NCI-H748 treated with DMSO at 0.1 percent for 48 hours (cell line): Measurements from ENCODE around the gene ETV4.

Experiments
- DNase-seq: peaks from one replicate; lab custom pipeline; 2025; lab: John Stamatoyannopoulos, UW

The ETV4 gene

DNA sequence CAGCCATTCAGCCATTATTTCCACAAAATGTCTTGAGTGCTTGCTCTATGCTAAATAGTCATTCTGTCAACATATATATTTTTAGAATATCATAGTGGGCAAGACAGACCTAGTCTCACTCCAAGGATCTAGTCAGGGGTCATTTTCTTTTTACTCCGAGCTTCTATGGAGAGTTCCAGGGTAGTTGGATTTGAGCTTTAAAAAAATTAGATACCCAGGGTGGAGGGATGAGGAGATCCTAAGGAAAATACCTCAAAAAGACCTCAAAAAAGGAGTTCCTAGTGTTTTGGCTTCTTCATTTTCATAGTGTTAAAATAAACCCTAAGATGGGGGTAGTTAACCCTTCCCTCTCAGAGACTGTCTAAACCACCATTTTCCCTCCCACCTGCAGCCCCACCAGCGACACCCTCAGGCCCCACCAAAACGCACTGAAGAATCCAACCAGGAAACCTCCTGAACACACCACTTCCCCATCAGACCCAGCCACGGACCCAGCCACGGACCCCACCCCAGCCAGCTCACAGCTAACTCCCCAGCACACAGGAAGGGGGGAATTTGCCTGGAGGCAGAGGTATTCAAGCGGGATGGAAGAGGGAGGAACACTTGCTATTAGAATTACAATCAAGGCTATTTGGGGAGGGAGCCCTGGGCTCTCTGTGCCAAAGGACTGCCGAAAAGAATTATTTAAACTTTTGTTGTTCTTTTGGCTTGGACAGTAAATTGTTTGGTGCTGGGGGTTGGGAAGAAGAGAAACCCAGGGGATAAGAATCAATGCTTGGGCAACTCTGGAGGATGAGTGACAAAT, 2.2 kb downstream of the ETV4 start:
- peak; percentile 36 for DNase-seq

DNA sequence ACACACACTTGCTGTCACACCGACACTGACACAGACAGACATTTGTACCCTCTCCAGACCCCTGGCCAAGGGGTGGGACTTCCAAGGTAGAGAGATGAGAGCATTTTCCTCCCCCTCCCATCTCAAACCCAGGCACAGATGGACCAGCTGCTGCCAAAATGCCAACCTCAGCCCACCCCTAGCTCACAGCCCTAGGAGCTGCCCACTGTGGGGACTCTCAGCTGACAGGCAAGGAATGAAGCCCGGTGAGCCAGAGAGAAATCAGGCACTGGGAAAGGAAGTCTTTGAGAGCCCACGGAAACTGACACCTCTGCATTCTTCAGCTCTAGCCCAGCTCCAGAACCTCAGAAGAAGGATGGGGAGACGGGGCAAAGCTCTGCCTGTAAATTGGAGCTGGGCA, 2.8 kb downstream of the ETV4 start:
- DNase-seq = no peak

DNA sequence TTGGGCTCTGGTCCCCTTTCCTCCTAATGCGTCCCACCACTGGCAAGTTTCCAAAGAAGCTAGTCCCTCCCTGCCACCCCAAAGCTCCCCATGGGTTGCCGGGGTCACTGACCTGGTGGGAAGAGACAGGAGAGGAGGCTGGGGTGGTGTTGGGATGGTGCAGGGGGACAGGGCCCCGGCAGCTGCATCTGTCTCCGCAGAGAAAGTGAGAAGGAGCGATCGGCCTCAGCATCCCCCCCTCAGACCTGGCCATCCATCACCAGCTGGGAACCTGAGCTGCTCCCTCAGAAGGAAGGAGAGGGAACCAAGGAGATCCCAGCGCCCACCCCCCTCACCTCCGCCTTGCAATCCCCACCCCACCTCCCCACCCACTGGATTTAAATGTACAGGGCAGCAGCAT, 3.3 kb downstream of the ETV4 start:
- no peak for DNase-seq

DNA sequence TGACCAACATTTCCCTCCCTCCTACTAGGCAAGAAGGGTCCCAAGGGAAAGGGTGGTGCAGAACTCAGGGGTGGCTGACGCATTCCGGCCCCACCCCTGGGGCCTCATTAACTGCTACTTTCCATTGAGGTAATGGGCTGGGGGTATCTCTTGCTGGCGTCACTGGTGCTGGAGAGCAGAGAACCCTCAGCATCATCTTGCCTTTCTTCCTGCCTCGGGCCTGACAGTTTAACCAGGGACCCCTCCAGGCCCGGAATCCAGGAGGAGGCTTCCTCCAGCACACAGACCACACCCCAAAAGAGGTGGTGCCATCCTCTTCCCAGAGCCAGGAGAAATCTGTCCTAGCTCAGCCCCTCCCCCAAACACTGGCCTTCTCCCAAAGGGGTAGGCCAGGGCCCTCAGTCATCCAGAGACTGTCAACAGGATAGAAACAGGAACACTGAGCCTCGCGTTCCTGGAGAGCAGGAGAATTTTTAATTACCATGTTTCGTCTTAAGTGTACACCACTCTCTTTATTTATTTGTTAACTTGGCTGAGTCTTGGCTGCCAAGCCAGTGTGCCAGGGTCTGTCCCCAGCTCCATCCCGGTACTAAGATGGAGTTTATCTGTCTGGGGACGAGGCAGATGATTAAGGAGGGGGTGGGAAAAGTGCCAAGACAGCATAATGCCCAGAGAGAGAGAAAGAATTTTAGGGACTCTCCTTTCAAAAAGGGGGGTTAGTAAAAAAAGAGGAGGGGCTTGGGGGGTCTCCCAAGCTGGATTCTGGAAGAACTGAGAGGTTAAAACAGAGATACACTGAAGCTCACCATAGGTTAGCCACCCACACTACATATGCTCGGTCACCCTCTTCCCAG, 5.1 kb downstream of the ETV4 start:
- no peak for DNase-seq

DNA sequence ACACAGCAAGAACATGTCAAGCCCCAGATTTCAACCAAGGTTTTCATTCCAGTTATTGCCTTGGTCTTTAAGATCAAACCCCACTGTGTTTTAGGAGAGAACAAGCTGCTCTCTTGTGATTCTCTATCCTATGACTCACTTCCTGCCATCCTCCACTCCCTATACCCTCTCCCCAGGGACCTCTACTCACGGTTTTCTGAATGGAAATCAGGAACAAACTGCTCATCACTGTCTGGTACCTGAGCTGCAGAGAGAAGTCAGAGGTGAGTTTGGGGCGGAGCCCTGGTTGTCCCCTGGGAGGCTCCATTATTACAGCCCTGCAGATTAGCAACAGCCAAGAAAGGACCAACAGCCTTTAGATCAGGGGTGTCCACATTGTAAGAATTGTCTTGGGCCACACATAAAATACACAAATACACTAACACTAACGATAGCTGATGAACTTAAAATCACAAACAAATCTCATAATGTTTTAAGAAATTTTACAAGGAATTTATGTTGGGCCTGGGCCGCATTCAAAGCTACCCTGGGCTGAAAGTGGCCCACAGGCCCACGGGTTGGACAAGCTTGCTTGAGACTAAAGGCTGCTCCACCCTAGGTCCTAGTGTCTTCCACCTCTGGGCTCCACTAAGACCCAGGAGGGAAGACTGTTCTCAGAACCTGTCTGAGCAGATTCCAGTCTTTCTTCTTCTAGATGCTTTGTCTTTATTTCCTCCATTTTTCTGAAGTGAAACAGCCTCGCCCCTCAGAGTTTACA, 9.7 kb downstream of the ETV4 start:
- no peak for DNase-seq

DNA sequence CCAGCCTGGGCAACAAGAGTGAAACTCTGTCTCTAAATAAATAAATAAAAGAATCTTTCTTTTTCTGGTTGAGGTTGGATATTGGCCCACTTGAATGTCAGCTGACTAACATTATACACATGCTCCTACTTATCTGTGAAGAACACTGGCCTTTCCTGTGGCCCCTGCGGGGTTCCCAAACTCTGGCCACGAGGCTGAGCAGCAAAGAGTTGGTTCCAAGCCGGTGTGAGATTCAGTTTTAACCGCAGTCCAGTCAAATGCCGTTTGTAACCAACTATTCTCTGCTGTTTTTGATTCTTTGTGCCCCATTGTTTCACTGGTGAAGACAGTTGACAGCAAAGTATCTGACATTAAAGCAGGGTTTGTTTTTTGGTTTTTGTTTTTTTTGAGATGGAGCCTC, 11.2 kb downstream of the ETV4 start:
- no peak for DNase-seq

DNA sequence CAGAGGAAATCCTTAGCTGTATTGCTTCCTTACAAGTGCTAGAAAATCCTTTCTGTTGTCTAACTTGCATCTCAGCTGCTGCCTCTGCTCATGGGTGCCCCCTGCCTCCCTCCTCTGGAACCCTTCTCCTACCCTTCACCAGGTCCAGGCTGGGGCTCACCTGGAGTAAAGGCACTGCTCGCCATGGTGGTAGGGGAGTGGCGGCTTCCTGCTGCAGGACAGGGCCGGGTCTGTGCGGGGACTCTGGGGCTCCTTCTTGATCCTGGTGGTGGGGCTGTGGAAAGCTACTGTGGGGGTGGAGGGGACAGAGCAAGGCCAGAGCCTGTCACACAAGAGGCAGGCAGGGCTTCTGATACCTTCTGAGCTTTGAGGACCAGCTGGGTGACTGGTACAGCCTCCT, 12.4 kb downstream of the ETV4 start:
- DNase-seq = no peak

DNA sequence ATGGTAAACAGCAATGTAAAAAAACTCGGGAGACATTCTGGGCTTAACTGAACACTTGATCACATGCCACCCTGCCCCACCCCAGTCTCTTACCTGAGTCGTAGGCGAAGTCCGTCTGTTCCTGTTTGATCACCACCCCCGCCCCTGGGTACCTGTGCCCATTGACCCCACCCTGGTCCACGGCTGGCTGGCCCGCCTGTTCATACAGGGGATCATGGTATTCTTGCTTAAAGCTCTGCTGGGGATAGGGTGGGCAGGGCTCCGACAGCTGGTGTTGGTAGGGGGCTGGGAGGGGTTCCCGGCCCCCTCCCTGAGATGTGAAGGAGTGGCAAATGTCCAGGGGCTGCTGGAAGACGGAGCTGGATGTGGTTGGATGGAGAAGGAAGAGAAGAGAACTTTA, 13.6 kb downstream of the ETV4 start:
- no peak for DNase-seq

DNA sequence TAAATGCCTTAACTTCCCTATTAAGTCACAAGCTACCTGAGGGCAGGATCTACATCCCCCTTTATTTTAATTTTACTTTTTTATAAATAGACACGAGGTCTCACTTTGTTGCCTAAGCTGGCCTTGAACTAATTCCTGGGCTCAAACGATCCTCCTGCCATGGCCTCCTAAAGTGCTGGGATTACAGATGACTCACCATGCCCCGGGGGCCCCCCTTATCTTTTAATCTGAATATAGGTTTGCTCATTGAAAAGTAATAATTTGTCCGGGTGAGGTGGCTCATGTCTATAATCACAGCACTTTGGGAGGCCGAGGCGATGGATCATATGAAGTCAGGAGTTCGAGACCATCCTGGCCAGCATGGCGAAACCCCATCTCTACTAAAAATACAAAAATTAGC, 14.2 kb downstream of the ETV4 start:
- DNase-seq = no peak

DNA sequence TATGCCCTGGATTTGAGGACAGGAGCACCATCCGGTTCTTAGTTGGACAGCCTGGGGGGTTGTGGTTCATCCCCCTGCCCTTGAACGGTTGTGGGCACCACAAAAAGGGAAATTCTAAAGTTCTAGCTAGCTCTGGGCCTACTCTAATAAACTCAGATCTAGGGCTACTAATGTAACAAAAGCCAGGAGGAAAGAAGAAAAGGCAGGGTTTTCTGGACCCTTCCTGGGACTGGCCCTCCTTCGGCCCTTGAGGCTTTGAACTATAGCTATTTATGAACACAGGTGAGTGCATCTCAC, 15.1 kb downstream of the ETV4 start:
- no peak for DNase-seq

DNA sequence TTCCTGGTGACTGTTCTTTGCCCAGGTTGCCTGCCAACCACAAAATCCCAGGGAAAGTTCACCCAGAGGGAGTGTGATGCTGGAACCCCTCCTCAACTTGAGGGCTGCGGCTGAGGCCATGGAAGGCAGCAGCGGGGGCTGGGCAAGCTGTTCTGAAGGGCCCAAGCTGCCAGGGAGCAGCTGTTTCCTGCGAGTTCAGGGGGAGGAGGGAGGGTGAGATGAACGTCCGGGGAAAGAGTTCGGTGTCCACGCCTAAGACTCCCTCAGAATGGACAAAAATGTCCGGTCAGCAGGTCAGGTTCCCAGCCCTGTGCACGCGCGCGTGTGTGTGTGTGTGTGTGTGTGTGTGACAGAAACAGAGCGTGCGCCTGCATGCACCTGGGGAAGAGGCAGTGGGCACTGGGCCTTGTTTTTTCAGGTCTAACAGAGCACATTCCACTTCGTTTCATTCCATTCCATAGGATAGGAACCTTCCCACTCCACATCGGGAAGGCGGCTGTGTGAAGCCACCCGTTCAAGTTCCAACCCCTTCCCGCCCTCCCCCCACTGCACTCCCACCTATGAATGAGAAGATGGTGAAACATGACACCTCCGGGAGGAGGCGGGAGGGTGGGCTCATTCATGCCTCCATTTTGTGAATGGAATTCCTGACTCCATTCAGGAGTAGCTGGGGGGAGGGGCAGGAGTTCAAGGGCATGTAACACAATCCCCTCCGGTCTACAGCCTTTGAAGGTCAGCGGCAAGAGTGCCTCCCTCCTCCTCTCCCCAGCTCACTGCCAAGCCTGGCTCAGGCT, 15.7 kb downstream of the ETV4 start:
- DNase-seq = peak; percentile 72

DNA sequence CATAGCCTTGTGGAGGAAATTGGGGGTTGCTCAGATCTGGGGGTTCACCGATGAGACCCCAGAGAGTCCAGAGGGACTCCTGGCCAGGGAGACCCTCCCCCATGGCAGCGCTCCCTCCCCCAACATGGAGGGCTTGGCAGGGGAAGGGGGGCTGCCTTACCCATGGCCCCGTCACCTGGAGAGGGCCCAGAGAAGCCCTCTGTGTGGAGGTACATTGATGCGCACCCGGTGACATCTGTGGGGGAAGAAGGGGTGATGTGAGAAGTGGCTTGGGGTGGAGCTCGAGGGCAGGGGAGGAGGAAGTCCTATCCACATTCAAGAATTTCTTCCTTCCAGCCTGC, 16.2 kb downstream of the ETV4 start:
- DNase-seq = no peak

DNA sequence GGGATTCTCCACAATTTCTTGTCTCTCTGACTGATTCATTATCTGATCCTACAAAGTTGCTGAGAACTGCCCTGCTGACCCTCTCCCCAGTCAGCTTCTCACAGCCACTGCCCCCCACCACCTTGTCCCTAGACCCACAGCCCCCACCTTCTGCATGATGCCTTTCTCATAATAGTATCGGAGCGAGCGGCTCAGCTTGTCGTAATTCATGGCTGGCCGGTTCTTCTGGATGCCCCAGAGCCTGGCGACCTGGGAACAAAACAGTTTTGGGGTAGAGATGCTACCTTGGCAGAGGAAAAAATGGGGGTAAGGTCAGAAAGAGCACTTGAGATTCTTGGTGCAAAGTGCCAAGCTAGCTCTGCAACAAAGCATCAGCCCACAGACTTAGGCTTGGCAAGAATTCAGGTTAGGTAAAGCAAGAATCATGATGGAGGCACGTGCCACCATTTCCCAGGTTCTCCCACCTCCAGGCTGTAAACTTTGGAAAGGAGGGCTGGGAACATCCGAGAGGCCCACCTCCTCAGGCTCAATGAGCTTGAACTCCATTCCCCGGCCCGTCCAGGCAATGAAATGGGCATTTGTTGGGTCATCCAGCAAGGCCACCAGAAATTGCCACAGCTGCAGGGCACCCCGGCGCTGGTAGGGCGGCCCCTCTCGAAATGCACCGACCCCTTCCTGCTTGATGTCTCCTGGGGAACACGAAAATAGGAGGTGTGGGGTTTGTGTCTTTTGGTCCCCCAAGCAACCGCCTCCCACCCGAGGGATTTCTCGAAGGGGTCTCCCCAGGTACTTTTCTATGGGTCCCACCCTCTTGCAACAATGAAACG, 16.9 kb downstream of the ETV4 start:
- no peak for DNase-seq

DNA sequence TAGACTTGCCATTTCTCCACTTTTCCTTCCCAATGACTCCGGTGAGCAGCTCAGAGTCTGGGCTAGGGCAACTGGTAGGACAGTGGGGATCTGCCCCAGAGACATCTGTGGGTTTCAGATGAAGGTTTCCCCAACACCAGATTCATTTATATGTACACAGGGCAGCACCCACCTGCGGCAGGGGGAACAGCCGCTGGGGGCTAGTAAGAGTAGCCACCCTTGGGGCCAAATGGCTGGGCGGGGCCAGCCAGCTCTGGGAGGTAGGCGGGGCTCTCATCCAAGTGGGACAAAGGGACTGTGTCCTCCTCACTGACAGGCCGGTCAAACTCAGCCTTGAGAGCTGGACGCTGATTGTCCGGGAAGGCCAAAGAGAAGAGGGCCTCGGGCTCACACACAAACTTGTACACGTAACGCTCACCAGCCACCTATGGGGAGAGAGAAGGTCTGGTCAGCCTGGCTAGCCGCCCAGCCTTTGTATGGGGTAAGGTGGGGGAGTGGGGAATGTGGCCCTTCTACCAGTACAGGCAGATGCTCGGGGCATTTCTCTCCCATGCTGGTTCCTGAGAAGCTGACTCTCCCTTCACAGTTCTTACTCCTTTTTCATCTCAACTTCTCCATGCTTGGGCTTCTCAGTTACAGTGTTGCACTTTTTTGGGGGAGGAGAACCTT, 17.7 kb downstream of the ETV4 start:
- DNase-seq = no peak

DNA sequence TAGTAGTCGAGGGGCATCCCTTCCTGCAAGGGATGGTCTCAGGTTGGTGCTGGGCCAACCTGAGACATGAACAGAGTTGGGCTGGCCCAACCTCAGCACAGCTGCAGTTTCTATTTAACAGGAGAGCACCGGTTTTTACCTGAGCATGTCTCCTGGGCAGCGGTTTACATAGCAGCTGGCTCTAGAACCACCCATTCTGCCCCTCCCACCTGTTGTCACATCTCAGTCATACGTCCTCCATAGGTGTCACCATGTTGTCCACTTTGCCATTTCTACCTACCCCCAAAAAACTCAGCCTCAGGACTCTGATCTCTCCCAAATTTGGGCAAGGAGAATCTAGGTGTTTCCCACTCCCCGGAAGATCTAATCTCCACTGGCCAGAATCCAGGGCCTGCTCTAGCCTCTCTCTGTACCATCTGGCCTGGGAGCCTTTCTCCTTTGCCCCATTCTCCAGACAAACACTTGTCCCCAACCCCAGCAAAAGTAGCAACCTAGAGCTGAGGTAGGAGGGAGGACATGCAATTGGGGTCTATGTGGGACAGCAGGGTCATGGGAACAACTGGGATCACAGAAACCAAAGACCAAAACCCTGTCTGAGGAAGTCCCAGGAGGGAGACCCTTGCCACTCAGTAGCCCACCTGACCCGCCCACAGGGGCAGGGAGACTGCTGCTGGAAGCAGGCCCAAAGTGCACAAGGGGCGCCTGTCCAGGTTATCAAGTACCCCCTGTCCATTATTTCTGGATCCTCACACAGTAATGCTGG, 19.1 kb downstream of the ETV4 start:
- DNase-seq = no peak

DNA sequence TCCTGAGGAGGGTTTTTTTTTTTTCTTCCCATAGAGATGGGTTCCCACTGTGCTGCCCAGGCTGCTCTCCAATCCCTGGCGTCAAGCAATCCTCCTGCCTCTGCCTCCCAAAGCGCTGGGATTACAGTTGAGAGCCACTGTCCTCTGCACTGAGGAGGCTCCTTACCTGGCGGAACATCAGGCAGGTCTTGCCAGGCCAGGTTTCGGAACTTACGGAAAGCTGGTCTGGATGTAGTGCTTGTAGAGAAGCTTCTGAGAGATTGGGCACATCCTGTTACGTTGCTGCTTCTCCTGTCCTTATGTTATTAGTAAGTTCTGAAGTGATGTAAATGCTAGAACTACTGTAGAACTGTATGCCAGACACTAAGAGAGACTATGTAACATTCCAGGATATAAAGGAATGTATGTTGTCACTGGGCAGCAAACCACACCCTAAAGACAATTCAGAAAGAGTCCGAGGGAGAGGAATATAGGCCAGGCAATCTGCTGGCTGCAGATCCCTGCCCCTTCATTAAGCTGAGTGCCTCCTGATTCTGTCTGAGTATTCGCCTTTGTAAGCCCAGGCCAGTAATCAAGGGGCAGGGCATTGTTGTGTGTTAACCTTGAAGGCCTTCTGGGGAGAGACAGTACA, 21.1 kb downstream of the ETV4 start:
- no peak for DNase-seq

DNA sequence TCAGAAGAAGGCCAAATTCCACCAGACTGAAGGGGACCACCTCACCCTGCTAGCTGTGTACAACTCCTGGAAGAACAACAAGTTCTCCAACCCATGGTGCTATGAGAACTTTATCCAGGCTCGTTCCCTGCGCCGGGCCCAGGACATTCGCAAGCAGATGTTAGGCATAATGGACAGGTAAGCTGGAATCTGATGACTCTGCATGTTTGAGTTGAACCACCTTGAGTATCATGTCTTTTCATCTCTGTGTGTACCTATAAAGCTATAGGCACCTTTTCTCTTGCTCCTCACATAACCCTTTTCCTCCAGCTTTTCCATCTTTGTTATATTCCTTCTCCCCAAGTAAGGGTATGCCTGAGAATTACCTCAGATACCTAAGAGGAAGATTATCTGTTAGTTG, 24.8 kb downstream of the ETV4 start:
- no peak for DNase-seq

DNA sequence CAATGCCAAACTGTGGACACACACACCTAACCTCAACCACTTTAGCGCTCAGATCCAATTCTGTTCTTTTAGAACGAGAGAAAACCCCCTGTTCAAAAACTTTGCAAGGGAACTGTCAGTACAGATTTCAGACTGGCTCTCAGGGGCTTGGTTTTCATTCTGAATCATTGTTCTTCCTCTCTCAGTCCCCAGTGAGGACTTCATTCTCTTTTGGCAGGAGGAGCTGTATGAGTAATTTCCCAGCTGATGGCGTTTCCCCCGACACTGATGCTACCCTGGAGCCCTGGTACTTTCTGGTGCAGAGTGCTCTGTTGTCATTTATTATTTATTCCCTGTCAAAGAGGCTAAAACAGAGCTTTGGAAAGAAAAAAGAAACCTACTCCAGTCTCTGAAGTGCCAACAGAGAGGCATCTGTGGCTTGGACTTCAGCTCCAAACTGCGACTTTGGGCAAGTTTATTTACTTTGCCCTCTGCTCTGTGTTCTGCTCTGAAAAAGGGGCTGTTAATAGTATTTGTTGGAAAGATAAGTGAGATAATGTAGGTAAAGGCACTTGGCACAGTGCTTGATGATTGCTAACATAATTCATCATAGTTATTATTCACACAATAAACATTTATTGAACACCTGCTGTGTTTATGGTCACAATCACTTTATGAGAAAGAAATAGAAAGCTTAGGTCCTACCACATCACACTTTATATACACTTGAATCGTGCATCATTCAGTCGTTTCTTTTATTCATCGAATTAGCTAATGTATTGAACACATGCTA, 28.3 kb downstream of the ETV4 start:
- no peak for DNase-seq

DNA sequence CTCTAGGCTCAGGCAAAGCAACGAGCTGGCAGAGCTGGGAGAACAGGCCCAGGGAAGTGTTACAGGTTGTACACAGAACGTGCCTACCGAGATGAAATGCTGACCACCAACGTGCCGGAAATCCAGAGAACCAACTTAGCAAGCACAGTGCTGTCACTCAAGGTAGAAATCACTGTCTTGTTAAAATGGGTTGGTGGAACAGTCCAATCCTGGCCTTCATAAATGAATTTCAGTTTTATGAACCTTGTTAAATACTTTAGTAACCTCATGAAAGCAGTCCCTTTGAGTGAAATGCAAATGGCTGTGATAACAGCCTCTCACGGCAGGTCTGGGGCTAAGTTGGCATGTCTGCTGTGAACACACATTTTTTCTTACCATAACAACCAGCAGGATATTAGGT, 29.0 kb downstream of the ETV4 start:
- no peak for DNase-seq
